B cell (primary cell): Measurements from ENCODE around the gene TSPAN18. TPM values are rescaled to one million over a fixed set of nuclear protein-coding genes. Genes with fewer than 3 reads are reported as not detected.

Experiments used
- ATAC-seq: fragments of 200-7000 bp; cut with Tn5 transposase; one replicate; pipeline ENCODE4 v1.10.0; 2021; ENCODE audit warnings: low read depth, mild to moderate bottlenecking, moderate number of reproducible peaks, moderate library complexity
- CTCF ChIA-PET: fragments of 350-600 bp; sonication (Branson Sonifier 250); formaldehyde crosslinking; loops from one replicate; lab custom pipeline; 2021; ENCODE audit warnings: antibody characterized with exemption, inconsistent platforms; lab: Charles Lee
- POLR2A ChIA-PET: fragments of 350-600 bp; sonication (Branson Sonifier 250); formaldehyde crosslinking; loops from one replicate; lab custom pipeline; 2021; ENCODE audit warnings: antibody characterized with exemption; lab: Charles Lee
- DNase-seq: peaks from one replicate; pipeline ENCODE4 v3.0.0; 2013
- H2AFZ ChIP-seq: 2 replicates; pipeline ENCODE4 v1.6.1; 2012; ENCODE audit warnings: mild to moderate bottlenecking, low read depth, low read length; ENCODE audit not compliant: insufficient read depth, poor library complexity, severe bottlenecking
- H3K27ac ChIP-seq, 2 donors: 1 replicate in 1 of 2; 2 replicates in 1 of 2; pipeline ENCODE4 v1.5.1; 2012 to 2013; ENCODE audit warnings: low read length in 2 of 2, mild to moderate bottlenecking in 2 of 2, moderate library complexity in 1 of 2
- H3K27me3 ChIP-seq, 4 experiments: fragments of 200-600 bp in 1 of 4; sonication (generic) in 1 of 4; replicated peaks in 1 of 4; 1 replicate in 2 of 4; 2 replicates in 2 of 4; pipeline versions ENCODE4 v1.6.1 to v1.7.0; 2013 to 2016; ENCODE audit warnings: low read length in 3 of 4, mild to moderate bottlenecking in 2 of 4, mixed read lengths in 1 of 4, moderate library complexity in 1 of 4; ENCODE audit not compliant: insufficient read depth in 4 of 4, control insufficient read depth in 3 of 4; ENCODE audit errors: control extremely low read depth in 1 of 4
- H3K36me3 ChIP-seq, 2 experiments: replicated peaks in 1 of 2; 1 replicate in 1 of 2; 2 replicates in 1 of 2; pipeline versions ENCODE4 v1.6.1 to v1.7.1; 2013; ENCODE audit warnings: low read length in 1 of 2; ENCODE audit not compliant: insufficient read depth in 2 of 2, control insufficient read depth in 1 of 2; ENCODE audit errors: control extremely low read depth in 1 of 2, extremely low read depth in 1 of 2
- H3K4me1 ChIP-seq, 2 donors: fragments of 200-600 bp in 1 of 2; sonication (generic) in 1 of 2; 1 replicate in 1 of 2; 2 replicates in 1 of 2; pipeline versions ENCODE4 v1.5.1 to v1.6.1; 2013 to 2017; ENCODE audit warnings: low read length in 2 of 2; ENCODE audit not compliant: control insufficient read depth in 2 of 2, insufficient read depth in 2 of 2
- H3K4me2 ChIP-seq: replicated peaks from 2 replicates; pipeline ENCODE3; 2012; ENCODE audit warnings: mild to moderate bottlenecking, low read depth, low read length; ENCODE audit not compliant: poor library complexity, severe bottlenecking
- H3K4me3 ChIP-seq, 5 experiments: fragments of 200-600 bp in 1 of 5; sonication (generic) in 1 of 5; 1 replicate in 3 of 5; 2 replicates in 2 of 5; pipeline versions ENCODE4 v1.5.1 to v1.7.0; 2011 to 2016; ENCODE audit warnings: low read length in 4 of 5, mild to moderate bottlenecking in 4 of 5, low read depth in 2 of 5, control low read depth in 1 of 5, moderate library complexity in 1 of 5; ENCODE audit not compliant: insufficient read depth in 1 of 5; ENCODE audit errors: control extremely low read depth in 1 of 5, extremely low read depth in 1 of 5
- H3K79me2 ChIP-seq: fragments of 200-600 bp; sonication (generic); one replicate; pipeline ENCODE4 v1.6.0; 2016; ENCODE audit warnings: low read length; ENCODE audit not compliant: control insufficient read depth, insufficient read depth
- H3K9ac ChIP-seq: fragments of 200-600 bp; sonication (generic); 2 replicates; pipeline ENCODE4 v1.6.1; 2017; ENCODE audit warnings: mild to moderate bottlenecking, low read length, moderate library complexity
- H3K9me3 ChIP-seq, 3 donors: one replicate each; pipeline versions ENCODE4 v1.6.1 to v1.7.1; 2013; ENCODE audit warnings: low read length in 2 of 3; ENCODE audit not compliant: control insufficient read depth in 2 of 3, insufficient read depth in 1 of 3; ENCODE audit errors: control extremely low read depth in 1 of 3
- H4K20me1 ChIP-seq: 2 replicates; pipeline ENCODE4 v1.6.0; 2012; ENCODE audit warnings: mild to moderate bottlenecking, low read length; ENCODE audit not compliant: insufficient read depth, control insufficient read depth, poor library complexity, severe bottlenecking
- H3K27ac Mint-ChIP-seq: one replicate; pipeline ENCODE4 v1.8.0; 2021; ENCODE audit warnings: mixed read lengths
- H3K27me3 Mint-ChIP-seq: one replicate; pipeline ENCODE4 v1.8.0; 2021; ENCODE audit warnings: mixed read lengths
- H3K4me1 Mint-ChIP-seq: one replicate; pipeline ENCODE4 v1.8.0; 2021; ENCODE audit warnings: mixed read lengths
- H3K4me3 Mint-ChIP-seq: one replicate; pipeline ENCODE4 v1.8.0; 2021; ENCODE audit warnings: mixed read lengths
- H3K9me3 Mint-ChIP-seq: one replicate; pipeline ENCODE4 v1.8.0; 2022; ENCODE audit warnings: mixed read lengths; ENCODE audit not compliant: insufficient read depth
- CTCF ChIP-seq: fragments of 200-600 bp; IDR thresholded peaks from one replicate; pipeline ENCODE4 v1.8.0; 2022; ENCODE audit warnings: antibody characterized with exemption, mild to moderate bottlenecking
- EZH2 ChIP-seq: IDR thresholded peaks from 2 replicates; pipeline ENCODE4 v1.6.1; 2012; ENCODE audit warnings: borderline replicate concordance, low read depth, mild to moderate bottlenecking, moderate library complexity, low read length; ENCODE audit not compliant: insufficient read depth, poor library complexity, severe bottlenecking
- WGBS: methylation state at CpG from one replicate; pipeline ENCODE4 v1.1.5; 2013; ENCODE audit warnings: missing lambda C conversion rate; ENCODE audit not compliant: insufficient coverage; 5-methylcytosine and 5-hydroxymethylcytosine counted together
- intact Hi-C: fragments of 100-400 bp; cut with micrococcal nuclease; formaldehyde crosslinking; loops from one replicate; pipeline ENCODE4 v1.10.0; 2022
- polyA plus RNA-seq: library from polyadenylated mRNA; depleted of rRNA; stranded (reverse); fragments of >200 nt; gene quantifications from 2 replicates; pipeline ENCODE4 v1.2.3, GENCODE V29; 2012
- total RNA-seq, 2 donors: library from RNA; stranded (reverse); fragments of 120-200 nt in 1 of 2; gene quantifications; 1 replicate in 1 of 2; 2 replicates in 1 of 2; pipeline versions ENCODE4 v1.2.3 to v1.2.4, GENCODE V29; 2013 to 2022

TSPAN18 gene
- total and polyA plus RNA-seq, 2 donors (not counting 1 experiment from before 2014, with no cell fraction given) = 0.75 to 2.0 TPM

- no peak for DNase-seq
- CTCF ChIA-PET = interaction anchor here (1.2 kb wide), 1 partner anchor 10 kb away, joined by 3 read pairs; no protein-coding TSS in a partner anchor
- H3K4me3 ChIP-seq = no peak overlapping the region
- no peaks in the 10 kb centered on the region for H3K36me3 ChIP-seq
- no peak overlapping the region for H3K4me2 ChIP-seq
- peaks cover 0 to 5% (median 0%) of the 10 kb centered on the region in 4 experiments for H3K27me3 ChIP-seq
- no peak overlapping the region for H2AFZ ChIP-seq
- no peaks in the 10 kb centered on the region for H4K20me1 ChIP-seq
- Mint-ChIP-seq H3K27me3 (peaks cover 3% of the 10 kb centered on the region), H3K27ac (no peak overlapping the region), H3K9me3 (no peaks in the 10 kb centered on the region), H3K4me3 (no peak overlapping the region), H3K4me1 (no peaks in the 10 kb centered on the region)
- ATAC-seq = no peak
- no peaks in the 10 kb centered on the region for H3K4me1 ChIP-seq
- 89% methylated on average over 8 of the region's 10 CpGs for WGBS
- POLR2A ChIA-PET = no interaction called here
- no peaks in the 10 kb centered on the region for H3K79me2 ChIP-seq
- TF ChIP-seq EZH2 (no peak), CTCF (no peak)
- no peak overlapping the region for H3K9ac ChIP-seq
- intact Hi-C loops = loop anchor here (5.0 kb wide), 2 partner anchors 53 to 132 kb away; partner anchors contain the start of gene TSPAN18
- H3K9me3 ChIP-seq = no peaks in the 10 kb centered on the region
- H3K27ac ChIP-seq = no peak overlapping the region
Measured at GRCh38 chr11:44779736-44780520, 53.2 kb downstream of the TSPAN18 start.
